ENCODE measurements around the gene SYTL3. TPM values are rescaled to one million over a fixed set of nuclear protein-coding genes. Genes with fewer than 3 reads are reported as not detected.
"Not testable (repeated sequence)": the region's sequence is repeated elsewhere in the genome, so short reads cannot be mapped to it uniquely, and the experiment has no call there.

SYTL3 gene
- total and polyA plus RNA-seq, 2 experiments from 2014 or later: 0.07 TPM; not detected in 1

- no peak for TF ChIP-seq CTCF (conservative IDR thresholded peaks at IDR 0.05; ENCODE audit: low read depth in 2 of 2)
- TF ChIP-seq STAT1 (IDR thresholded peaks at IDR 0.05; ENCODE audit: unreplicated experiment): no peak
- no peak for TF ChIP-seq ZNF331 (CRISPR knock-in tag; IDR thresholded peaks at IDR 0.05; ENCODE audit: low read depth)
- no peak for TF ChIP-seq REST (IDR thresholded peaks at IDR 0.05; ENCODE audit: unreplicated experiment)
- TF ChIP-seq ETS1 (IDR thresholded peaks at IDR 0.05): no peak
- no peak for TF ChIP-seq JUNB (IDR thresholded peaks at IDR 0.05; ENCODE audit: unreplicated experiment)
- TF ChIP-seq NANOG (IDR thresholded peaks at IDR 0.05; ENCODE audit: borderline replicate concordance): no peak
These were observed 49.1 kb downstream of the SYTL3 start (continued) for GRCh38 chr6:158698931-158699330.

- not testable (repeated sequence) for H3K27ac Mint-ChIP-seq; H3K4me2 ChIP-seq; H3F3A ChIP-seq (replicated peaks; ENCODE audit: low read depth); H2AFZ ChIP-seq; H3K9me2 ChIP-seq (ENCODE audit: insufficient read depth); H3K27ac ChIP-seq (ENCODE audit: low read depth); H4K20me1 ChIP-seq (replicated peaks; ENCODE audit: insufficient read depth); H3K4me3 Mint-ChIP-seq; H3K4me1 ChIP-seq (ENCODE audit: insufficient read depth); H3K9me3 Mint-ChIP-seq; H3K79me2 ChIP-seq (replicated peaks; ENCODE audit: insufficient read depth); H3K27me3 Mint-ChIP-seq (ENCODE audit: insufficient read depth, low read depth, poor library complexity); ATAC-seq; DNase-seq (ENCODE audit: low spot score); H3K36me3 Mint-ChIP-seq (ENCODE audit: low read depth); H3K36me3 ChIP-seq (ENCODE audit: insufficient read depth); H3K4me1 Mint-ChIP-seq; H3K4me3 ChIP-seq; H3K27me3 ChIP-seq (ENCODE audit: insufficient read depth)
These were observed 51.4 kb downstream of the SYTL3 start for GRCh38 chr6:158701268-158701667.
